ENCODE measurements around the gene SLC12A1.

GRCh38 chr15:48332642-48333034 lies 126.5 kb downstream of the SLC12A1 start:
- no peak for TF ChIP-seq POLR2A (IDR thresholded peaks at IDR 0.05; ENCODE audit: control extremely low read depth in 1 of 2, low read depth in 2 of 2, low read length in 2 of 2)
- no peak for TF ChIP-seq YY1 (IDR thresholded peaks at IDR 0.05; ENCODE audit: low read depth, low read length)
- TF ChIP-seq CTCF (IDR thresholded peaks at IDR 0.05; ENCODE audit: control extremely low read depth in 1 of 3, insufficient read depth in 1 of 3, low read depth in 1 of 3, low read length in 3 of 3), result no peak
- no peak for TF ChIP-seq SIX5 (IDR thresholded peaks at IDR 0.05; ENCODE audit: low read depth, low read length)
- TF ChIP-seq GABPA (IDR thresholded peaks at IDR 0.05; ENCODE audit: borderline replicate concordance, insufficient read depth, low read length), result no peak
- TF ChIP-seq USF2 (IDR thresholded peaks at IDR 0.05; ENCODE audit: low read length), result no peak
- no peak for TF ChIP-seq CREB1 (IDR thresholded peaks at IDR 0.05)
- no peak for TF ChIP-seq EZH2 (IDR thresholded peaks at IDR 0.05; ENCODE audit: low read depth, low read length, severe bottlenecking)
- TF ChIP-seq PHF8 (conservative IDR thresholded peaks at IDR 0.05; ENCODE audit: low read depth, low read length), result no peak
- TF ChIP-seq KDM1A (IDR thresholded peaks at IDR 0.05; ENCODE audit: borderline replicate concordance, low read length), result no peak

All from H1 (cell line).